ENCODE results near the gene ATP13A1.

DNA sequence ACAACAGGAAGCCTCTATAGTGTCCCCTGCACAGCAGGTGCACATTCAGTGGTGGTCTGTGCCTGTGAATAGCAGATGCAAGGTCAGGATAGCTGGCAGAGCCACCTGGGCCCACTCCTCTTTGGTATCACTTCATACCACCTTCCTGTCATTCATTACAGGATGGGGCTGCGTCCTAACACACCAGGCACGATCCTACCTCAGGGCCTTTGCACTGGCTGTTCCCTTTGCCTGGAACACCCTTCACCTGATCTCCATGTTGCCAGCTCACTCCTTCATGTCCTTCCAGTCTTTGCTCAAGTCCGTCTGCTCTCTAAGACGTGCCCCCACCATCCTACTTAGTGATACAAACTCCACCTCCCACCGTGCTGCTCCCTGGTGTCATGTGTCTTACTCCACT, 30.8 kb downstream of the ATP13A1 start:
- TF ChIP-seq, protein P1, sequence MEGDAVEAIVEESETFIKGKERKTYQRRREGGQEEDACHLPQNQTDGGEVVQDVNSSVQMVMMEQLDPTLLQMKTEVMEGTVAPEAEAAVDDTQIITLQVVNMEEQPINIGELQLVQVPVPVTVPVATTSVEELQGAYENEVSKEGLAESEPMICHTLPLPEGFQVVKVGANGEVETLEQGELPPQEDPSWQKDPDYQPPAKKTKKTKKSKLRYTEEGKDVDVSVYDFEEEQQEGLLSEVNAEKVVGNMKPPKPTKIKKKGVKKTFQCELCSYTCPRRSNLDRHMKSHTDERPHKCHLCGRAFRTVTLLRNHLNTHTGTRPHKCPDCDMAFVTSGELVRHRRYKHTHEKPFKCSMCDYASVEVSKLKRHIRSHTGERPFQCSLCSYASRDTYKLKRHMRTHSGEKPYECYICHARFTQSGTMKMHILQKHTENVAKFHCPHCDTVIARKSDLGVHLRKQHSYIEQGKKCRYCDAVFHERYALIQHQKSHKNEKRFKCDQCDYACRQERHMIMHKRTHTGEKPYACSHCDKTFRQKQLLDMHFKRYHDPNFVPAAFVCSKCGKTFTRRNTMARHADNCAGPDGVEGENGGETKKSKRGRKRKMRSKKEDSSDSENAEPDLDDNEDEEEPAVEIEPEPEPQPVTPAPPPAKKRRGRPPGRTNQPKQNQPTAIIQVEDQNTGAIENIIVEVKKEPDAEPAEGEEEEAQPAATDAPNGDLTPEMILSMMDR (IDR thresholded peaks at IDR 0.05; ENCODE audit: low read depth, low read length), result no peak
- TF ChIP-seq EZH2phosphoT487 (IDR thresholded peaks at IDR 0.05; ENCODE audit: low read depth), result no peak
